Stimulated activated CD4-positive, alpha-beta T cell treated with anti-CD3 and anti-CD28 coated beads, Interleukin-15, amount 100 ng/mL, for 1 hour (primary cell): ENCODE measurements around the gene PPP1R14B.

Experiments used
- DNase-seq, 2 donors: peaks; one replicate each; pipeline ENCODE4 v3.0.0-alpha.2; 2020; ENCODE audit warnings: low read depth in 1 of 2, low spot score in 1 of 2

The PPP1R14B gene

GRCh38 chr11:64261556-64262080 is 14.9 kb upstream of the PPP1R14B start:
- DNase-seq, result no peak

GRCh38 chr11:64260147-64260708 is 13.5 kb upstream of the PPP1R14B start:
- DNase-seq, result no peak

- no peak for DNase-seq
Observed at GRCh38 chr11:64259533-64260067, 12.9 kb upstream of the PPP1R14B start.

GRCh38 chr11:64258946-64259532 is 12.3 kb upstream of the PPP1R14B start:
- DNase-seq, result no peak

GRCh38 chr11:64258356-64258755 is 11.6 kb upstream of the PPP1R14B start:
- no peak for DNase-seq

GRCh38 chr11:64256300-64256699 is 9.6 kb upstream of the PPP1R14B start:
- DNase-seq, result no peak

GRCh38 chr11:64255135-64256128 is 8.7 kb upstream of the PPP1R14B start:
- DNase-seq, result no peak

GRCh38 chr11:64254326-64254725 is 7.6 kb upstream of the PPP1R14B start:
- DNase-seq, result no peak

GRCh38 chr11:64253481-64253880 is 6.7 kb upstream of the PPP1R14B start:
- no peak for DNase-seq

GRCh38 chr11:64253043-64253442 is 6.3 kb upstream of the PPP1R14B start:
- DNase-seq, result no peak

- DNase-seq, result no peak
Observed at GRCh38 chr11:64252003-64252872, 5.5 kb upstream of the PPP1R14B start.

- no peak for DNase-seq
Observed at GRCh38 chr11:64251753-64252002, 4.9 kb upstream of the PPP1R14B start.

- peak; percentile 60 to 62 for DNase-seq
Observed at GRCh38 chr11:64251016-64251752, 4.4 kb upstream of the PPP1R14B start, which contains the start of gene PLCB3. PLCB3 (plus strand) TSS chr11:64251530; CDS start chr11:64251650, 120 bp downstream.

GRCh38 chr11:64250415-64251015 is 3.8 kb upstream of the PPP1R14B start:
- no peak for DNase-seq

- no peak for DNase-seq
Observed at GRCh38 chr11:64249563-64250414, 3.0 kb upstream of the PPP1R14B start.

- DNase-seq, result no peak
Observed at GRCh38 chr11:64249038-64249437, 2.3 kb upstream of the PPP1R14B start.

GRCh38 chr11:64248578-64248977 is 1.8 kb upstream of the PPP1R14B start:
- no peak for DNase-seq

GRCh38 chr11:64247729-64248531 is 1.2 kb upstream of the PPP1R14B start:
- no peak for DNase-seq
